GM10248 (cell line): ENCODE results near the gene PARVB.

Experiments used
- CTCF ChIA-PET: fragments of 300-600 bp; sonication (Branson Sonifier 250); formaldehyde crosslinking; extraction: SDS; loops from one replicate; lab custom pipeline; 2021; ENCODE audit warnings: antibody characterized with exemption; lab: Yijun Ruan, JAX
- POLR2A ChIA-PET: fragments of 350-650 bp; sonication (Branson Sonifier 250); formaldehyde crosslinking; extraction: SDS; loops from one replicate; lab custom pipeline; 2020; ENCODE audit warnings: antibody characterized with exemption; lab: Yijun Ruan, JAX
- DNase-seq: peaks from one replicate; pipeline ENCODE4 v3.0.0; 2012; ENCODE audit errors: extremely low spot score
- TF ChIP-seq, protein P1 (sequence below): IDR thresholded peaks from 2 replicates; pipeline ENCODE4 v1.5.1; 2012; ENCODE audit warnings: mild to moderate bottlenecking, low read depth; ENCODE audit errors: extremely low read depth, missing control alignments, control extremely low read depth

The PARVB gene

DNA sequence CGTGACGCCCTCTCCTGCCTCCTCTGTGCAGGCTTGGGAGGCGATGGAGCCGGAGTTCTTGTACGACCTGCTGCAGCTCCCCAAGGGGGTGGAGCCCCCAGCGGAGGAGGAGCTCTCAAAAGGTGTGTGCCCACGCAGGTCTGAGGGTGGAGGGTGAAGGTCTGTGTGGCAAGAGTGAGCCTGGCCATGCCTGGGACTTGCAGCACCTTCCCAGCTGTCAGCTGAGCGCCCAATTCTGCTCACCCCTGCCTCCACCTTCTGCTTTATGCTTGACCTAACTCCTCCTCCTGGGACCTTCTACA lies 159.1 kb downstream of the PARVB start:
- no peak for DNase-seq
- TF ChIP-seq, protein P1, sequence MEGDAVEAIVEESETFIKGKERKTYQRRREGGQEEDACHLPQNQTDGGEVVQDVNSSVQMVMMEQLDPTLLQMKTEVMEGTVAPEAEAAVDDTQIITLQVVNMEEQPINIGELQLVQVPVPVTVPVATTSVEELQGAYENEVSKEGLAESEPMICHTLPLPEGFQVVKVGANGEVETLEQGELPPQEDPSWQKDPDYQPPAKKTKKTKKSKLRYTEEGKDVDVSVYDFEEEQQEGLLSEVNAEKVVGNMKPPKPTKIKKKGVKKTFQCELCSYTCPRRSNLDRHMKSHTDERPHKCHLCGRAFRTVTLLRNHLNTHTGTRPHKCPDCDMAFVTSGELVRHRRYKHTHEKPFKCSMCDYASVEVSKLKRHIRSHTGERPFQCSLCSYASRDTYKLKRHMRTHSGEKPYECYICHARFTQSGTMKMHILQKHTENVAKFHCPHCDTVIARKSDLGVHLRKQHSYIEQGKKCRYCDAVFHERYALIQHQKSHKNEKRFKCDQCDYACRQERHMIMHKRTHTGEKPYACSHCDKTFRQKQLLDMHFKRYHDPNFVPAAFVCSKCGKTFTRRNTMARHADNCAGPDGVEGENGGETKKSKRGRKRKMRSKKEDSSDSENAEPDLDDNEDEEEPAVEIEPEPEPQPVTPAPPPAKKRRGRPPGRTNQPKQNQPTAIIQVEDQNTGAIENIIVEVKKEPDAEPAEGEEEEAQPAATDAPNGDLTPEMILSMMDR: no peak
- POLR2A ChIA-PET: no interaction called here
- CTCF ChIA-PET: interaction anchor here (1.8 kb wide), 1 partner anchor 189 kb away, joined by 4 read pairs; no protein-coding TSS in a partner anchor

DNA sequence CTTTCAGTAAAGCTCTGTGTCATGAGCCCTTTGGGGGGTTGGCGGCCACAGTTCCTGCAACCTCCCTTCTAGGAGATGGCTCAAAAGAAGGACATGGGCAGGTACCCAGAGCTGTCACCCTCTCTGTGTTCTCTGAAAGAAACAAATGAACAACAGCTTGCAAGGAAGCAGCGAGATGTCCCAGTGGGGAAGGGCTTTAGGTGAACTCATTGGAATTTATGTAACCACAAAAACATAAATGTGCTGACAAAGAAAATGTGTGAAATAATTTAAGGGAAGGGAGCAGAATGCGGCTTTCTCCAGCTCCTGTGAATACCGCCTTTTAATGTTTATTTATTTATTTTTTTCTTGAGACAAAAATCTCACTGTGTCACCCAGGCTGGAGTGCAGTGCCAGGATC lies 159.9 kb downstream of the PARVB start:
- ChIA-PET POLR2A (no interaction called here), CTCF (interaction anchor here (0.6 to 0.7 kb wide), 2 partner anchors 10 to 191 kb away, joined by 3 read pairs; no protein-coding TSS in a partner anchor)
- DNase-seq: no peak
- TF ChIP-seq, protein P1: no peak

DNA sequence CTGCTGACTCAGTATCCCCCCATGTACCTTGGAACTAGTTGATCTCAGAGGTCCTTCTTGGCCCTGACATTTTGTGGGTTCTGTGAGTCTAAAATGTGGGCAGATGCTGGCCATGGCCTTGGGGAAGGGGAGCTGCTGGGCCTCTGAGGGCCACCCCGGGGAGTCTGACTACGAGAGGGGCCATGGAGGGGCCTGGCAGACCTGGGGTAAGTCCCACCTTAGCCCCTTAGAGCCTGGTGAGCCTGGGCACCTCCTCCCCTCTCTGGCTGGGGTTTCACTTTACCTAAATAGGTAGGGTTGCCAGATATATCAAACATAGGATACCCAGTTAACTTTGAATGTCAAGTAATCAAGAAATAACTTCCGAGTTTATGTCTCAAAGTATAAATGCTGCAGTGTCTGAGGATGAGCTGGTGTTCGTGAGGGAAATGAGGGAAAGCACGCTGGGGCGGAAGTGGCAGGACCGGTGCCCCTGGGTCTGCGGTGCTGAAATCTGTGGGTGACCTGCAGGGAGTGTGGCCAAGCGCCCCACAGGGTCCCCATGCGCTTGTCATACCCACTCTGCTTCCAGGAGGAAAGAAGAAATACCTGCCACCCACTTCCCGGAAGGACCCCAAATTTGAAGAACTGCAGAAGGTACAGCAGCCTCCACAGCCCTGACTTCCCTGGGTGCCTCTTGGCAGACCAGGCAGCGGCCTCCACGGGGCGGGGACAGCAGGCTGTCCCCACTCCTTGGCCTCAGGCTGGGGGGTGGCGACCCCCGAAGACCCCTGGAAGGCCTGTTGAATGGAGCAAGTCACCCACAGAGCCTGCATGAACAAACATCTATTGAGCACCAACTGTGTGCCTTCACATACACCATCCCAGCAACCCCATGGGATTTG lies 161.4 kb downstream of the PARVB start:
- ChIA-PET POLR2A (no interaction called here), CTCF (no interaction called here)
- TF ChIP-seq, protein P1: no peak
- no peak for DNase-seq

DNA sequence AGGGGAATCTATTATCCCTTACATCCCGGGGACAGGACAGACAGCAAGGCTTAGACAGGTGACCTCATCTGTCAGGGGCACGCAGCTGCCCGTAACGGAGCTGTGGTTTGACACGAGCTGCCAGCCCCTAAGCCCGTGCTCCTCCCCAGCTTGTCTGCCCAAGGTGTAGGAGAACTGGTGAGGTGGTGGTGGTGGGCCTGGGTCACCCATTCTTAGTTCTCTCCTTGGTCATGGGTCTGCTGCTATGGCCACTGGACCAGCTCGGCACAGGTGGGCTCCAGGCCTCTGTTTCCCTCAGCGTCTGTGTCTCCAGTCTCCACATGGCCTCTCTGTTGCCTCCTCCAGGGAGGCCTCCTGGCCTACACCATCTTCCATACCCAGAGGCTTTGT lies 162.0 kb downstream of the PARVB start:
- ChIA-PET CTCF (no interaction called here), POLR2A (no interaction called here)
- DNase-seq: no peak
- TF ChIP-seq, protein P1: no peak

DNA sequence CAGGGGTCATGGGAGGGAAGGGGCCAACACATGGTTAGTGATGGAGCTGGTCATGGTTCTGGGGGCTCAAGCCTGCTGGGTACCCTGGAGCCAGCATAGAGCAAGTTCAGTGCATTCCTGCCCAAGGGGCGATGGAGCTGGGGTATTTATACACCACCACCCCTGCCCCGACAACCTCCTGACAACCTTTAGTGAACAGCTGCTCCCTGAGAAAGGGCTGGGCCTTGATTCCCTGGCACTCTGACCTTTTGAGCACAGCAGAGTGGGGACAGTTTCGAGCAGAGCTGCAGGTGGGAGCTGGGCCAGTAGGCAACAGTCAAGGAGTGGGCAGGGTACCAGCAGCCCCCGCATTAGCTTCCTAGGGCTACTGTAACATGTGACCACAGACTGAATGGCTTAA lies 162.6 kb downstream of the PARVB start:
- POLR2A ChIA-PET: no interaction called here
- DNase-seq: no peak
- TF ChIP-seq, protein P1: no peak
- CTCF ChIA-PET: no interaction called here

DNA sequence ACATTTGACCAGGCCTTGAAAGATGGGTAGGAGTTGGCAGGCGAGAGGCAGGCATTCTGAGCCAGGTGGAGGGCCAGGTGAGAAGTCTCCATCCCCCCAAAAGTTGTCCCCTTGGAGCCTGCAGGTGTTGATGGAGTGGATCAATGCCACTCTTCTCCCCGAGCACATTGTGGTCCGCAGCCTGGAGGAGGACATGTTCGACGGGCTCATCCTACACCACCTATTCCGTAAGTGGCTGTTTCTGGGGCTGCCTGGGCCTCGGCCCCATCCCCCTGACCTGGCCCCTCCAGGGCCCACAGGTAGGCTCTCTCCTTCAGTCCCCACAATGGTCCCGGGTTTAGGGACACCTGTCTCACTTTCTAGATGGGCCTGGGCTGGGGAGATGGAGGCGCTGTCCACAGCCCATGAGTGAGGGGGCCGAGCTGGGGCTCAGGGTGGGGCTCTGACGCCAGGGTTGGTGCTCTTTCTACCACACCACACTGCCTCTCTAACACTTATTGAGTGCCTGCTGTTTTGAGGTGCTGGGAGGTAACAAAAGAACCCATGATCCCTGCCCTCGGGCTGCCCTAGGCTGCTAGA lies 163.6 kb downstream of the PARVB start:
- ChIA-PET POLR2A (no interaction called here), CTCF (no interaction called here)
- no peak for DNase-seq
- TF ChIP-seq, protein P1: no peak
